A673 (cell line): ENCODE data around the gene DYTN. TPM values are rescaled to one million over a fixed set of nuclear protein-coding genes. Genes with fewer than 3 reads are reported as not detected.

Experiments used
- BruUV-seq: library from RNA; stranded (reverse); fragments of 400-500 nt; replicated peaks from 2 replicates; lab custom pipeline; 2021; lab: Mats Ljungman, UMichigan
- CTCF ChIA-PET: fragments of 300-600 bp; sonication (Branson Sonifier 250); formaldehyde crosslinking; loops from one replicate; lab custom pipeline; 2022; ENCODE audit warnings: antibody characterized with exemption; lab: Charles Lee
- POLR2A ChIA-PET: fragments of 300-600 bp; sonication (Branson Sonifier 250); formaldehyde crosslinking; loops from one replicate; lab custom pipeline; 2022; ENCODE audit warnings: antibody characterized with exemption; ENCODE audit not compliant: low non-redundant PET; lab: Charles Lee
- DNase-seq: peaks from one replicate; pipeline ENCODE4 v3.0.0-alpha.2; 2015; ENCODE audit warnings: low spot score
- H3K27ac ChIP-seq: fragments of 200-600 bp; sonication (generic); 2 replicates; pipeline ENCODE4 v1.5.1; 2016; ENCODE audit warnings: mixed run types, low read depth, mild to moderate bottlenecking, mixed read lengths, antibody characterized with exemption, low read length; ENCODE audit not compliant: poor library complexity, severe bottlenecking
- H3K27me3 ChIP-seq: fragments of 200-600 bp; sonication (generic); replicated peaks from 2 replicates; pipeline ENCODE4 v1.6.1; 2017; ENCODE audit warnings: mixed run types, low read depth, mild to moderate bottlenecking, mixed read lengths, antibody characterized with exemption, low read length; ENCODE audit not compliant: insufficient read depth, poor library complexity
- H3K36me3 ChIP-seq: fragments of 200-600 bp; sonication (generic); 2 replicates; pipeline ENCODE4 v1.6.1; 2016; ENCODE audit warnings: mixed run types, mild to moderate bottlenecking, mixed read lengths, antibody characterized with exemption, low read length; ENCODE audit not compliant: insufficient read depth, poor library complexity, severe bottlenecking
- H3K4me1 ChIP-seq: fragments of 200-600 bp; sonication (generic); 2 replicates; pipeline ENCODE4 v1.6.1; 2017; ENCODE audit warnings: mixed run types, mild to moderate bottlenecking, mixed read lengths, antibody characterized with exemption, low read length; ENCODE audit not compliant: insufficient read depth, poor library complexity, severe bottlenecking
- H3K4me3 ChIP-seq: fragments of 200-600 bp; sonication (generic); 2 replicates; pipeline ENCODE4 v1.5.1; 2016; ENCODE audit warnings: low read depth, mixed run types, mild to moderate bottlenecking, mixed read lengths, low read length; ENCODE audit not compliant: poor library complexity, severe bottlenecking
- H3K9me3 ChIP-seq: fragments of 200-600 bp; sonication (generic); 2 replicates; pipeline ENCODE4 v1.6.1; 2016; ENCODE audit warnings: mixed run types, low read depth, mild to moderate bottlenecking, mixed read lengths, antibody characterized with exemption, low read length; ENCODE audit not compliant: poor library complexity, severe bottlenecking
- EZH2 ChIP-seq: fragments of 200-600 bp; sonication (generic); IDR thresholded peaks from 2 replicates; pipeline ENCODE4 v1.6.1; 2017; ENCODE audit warnings: borderline replicate concordance, low read depth, mild to moderate bottlenecking, mixed read lengths, antibody characterized with exemption, low read length; ENCODE audit not compliant: poor library complexity, severe bottlenecking
- intact Hi-C: fragments of 100-400 bp; cut with micrococcal nuclease; formaldehyde crosslinking; loops from one replicate; pipeline ENCODE4 v1.10.0; 2022; ENCODE audit not compliant: unreplicated experiment
- total RNA-seq: library from RNA; stranded (reverse); gene quantifications from 2 replicates; pipeline ENCODE4 v1.2.3, GENCODE V29; 2021
- TF ChIP-seq, protein P1 (sequence below): fragments of 300-800, 200-600 bp; sonication (generic); conservative IDR thresholded peaks from 2 replicates; pipeline ENCODE4 v1.5.1; 2017; ENCODE audit warnings: low read depth, mild to moderate bottlenecking, antibody characterized with exemption, low read length, moderate library complexity, mixed read lengths

DYTN gene
- total RNA-seq, 1 experiment from 2014 or later = not detected

DNA sequence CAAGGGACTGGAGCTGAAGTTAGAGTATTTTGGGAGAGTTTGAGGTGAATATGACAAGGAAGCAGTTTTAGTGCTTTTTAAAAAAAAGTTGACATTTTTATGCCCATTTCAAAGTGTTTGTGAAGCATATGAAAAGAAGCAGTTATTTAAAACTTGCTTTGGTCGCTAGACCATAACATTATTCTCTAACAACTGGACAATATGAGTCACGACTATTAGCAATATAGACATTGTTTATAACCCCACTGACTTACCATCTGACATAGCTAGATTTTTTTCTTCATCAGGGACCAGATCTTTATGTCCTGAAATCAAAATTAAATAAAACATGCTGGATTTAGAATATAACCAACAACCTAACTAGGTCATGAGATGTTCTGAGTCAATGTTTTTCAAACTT, 22.6 kb upstream of the DYTN start:
- Histone ChIP-seq H3K9me3 (no peaks in the 10 kb centered on the region), H3K27me3 (no peaks in the 10 kb centered on the region), H3K4me3 (no peak overlapping the region), H3K4me1 (no peaks in the 10 kb centered on the region), H3K27ac (no peak overlapping the region), H3K36me3 (no peaks in the 10 kb centered on the region)
- ChIA-PET CTCF (no interaction called here), POLR2A (no interaction called here)
- no TSS peak for BruUV-seq
- DNase-seq = no peak
- TF ChIP-seq, protein P1, sequence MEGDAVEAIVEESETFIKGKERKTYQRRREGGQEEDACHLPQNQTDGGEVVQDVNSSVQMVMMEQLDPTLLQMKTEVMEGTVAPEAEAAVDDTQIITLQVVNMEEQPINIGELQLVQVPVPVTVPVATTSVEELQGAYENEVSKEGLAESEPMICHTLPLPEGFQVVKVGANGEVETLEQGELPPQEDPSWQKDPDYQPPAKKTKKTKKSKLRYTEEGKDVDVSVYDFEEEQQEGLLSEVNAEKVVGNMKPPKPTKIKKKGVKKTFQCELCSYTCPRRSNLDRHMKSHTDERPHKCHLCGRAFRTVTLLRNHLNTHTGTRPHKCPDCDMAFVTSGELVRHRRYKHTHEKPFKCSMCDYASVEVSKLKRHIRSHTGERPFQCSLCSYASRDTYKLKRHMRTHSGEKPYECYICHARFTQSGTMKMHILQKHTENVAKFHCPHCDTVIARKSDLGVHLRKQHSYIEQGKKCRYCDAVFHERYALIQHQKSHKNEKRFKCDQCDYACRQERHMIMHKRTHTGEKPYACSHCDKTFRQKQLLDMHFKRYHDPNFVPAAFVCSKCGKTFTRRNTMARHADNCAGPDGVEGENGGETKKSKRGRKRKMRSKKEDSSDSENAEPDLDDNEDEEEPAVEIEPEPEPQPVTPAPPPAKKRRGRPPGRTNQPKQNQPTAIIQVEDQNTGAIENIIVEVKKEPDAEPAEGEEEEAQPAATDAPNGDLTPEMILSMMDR = no peak
- no peak for TF ChIP-seq EZH2
- intact Hi-C loops = no loop called here

- Histone ChIP-seq H3K27ac (no peak overlapping the region), H3K36me3 (no peaks in the 10 kb centered on the region), H3K4me3 (no peak overlapping the region), H3K4me1 (no peaks in the 10 kb centered on the region), H3K9me3 (no peaks in the 10 kb centered on the region), H3K27me3 (no peaks in the 10 kb centered on the region)
- no TSS peak for BruUV-seq
- no peak for TF ChIP-seq EZH2
- TF ChIP-seq, protein P1 = no peak
- DNase-seq = no peak
- CTCF ChIA-PET = no interaction called here
- POLR2A ChIA-PET = interaction anchor here (0.6 kb wide), 1 partner anchor 11 kb away, joined by 4 read pairs; no protein-coding TSS in a partner anchor
- intact Hi-C loops = no loop called here
Measured at GRCh38 chr2:206739271-206739670, 21.1 kb upstream of the DYTN start.

DNA sequence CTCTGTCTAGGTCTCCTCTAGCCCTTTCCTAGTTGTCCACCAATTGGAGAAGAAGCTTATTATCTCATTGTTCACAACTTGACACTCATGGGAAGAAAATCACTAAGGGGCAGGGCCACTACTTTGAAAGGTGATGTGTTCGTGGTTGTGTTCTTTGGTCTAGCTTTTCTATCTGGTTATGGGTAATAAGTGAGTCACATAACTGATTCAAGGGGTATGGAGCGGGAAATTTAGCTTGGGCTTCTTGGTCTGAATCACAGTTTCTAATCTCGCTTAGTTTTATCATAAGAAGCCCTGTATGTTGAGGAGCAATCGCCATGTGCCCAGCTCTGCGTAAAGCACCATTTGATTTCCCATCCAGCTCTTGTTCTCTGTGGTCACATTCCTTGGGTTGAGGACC, 18.7 kb upstream of the DYTN start:
- BruUV-seq = no TSS peak
- TF ChIP-seq, protein P1 = no peak
- Histone ChIP-seq H3K4me1 (no peaks in the 10 kb centered on the region), H3K27me3 (no peaks in the 10 kb centered on the region), H3K27ac (no peak overlapping the region), H3K36me3 (no peaks in the 10 kb centered on the region), H3K9me3 (no peaks in the 10 kb centered on the region), H3K4me3 (no peak overlapping the region)
- CTCF ChIA-PET = no interaction called here
- POLR2A ChIA-PET = no interaction called here
- intact Hi-C loops = no loop called here
- DNase-seq = no peak
